ENCODE data around the gene TMEM187.

TMEM187 gene

GRCh38 chrX:153948847-153949805 lies 23.4 kb upstream of the TMEM187 start:
- Histone ChIP-seq H3K9ac (ENCODE audit: low read length) (no peak overlapping the region), H3K27me3 (ENCODE audit: control insufficient read depth in 1 of 2, insufficient read depth in 2 of 2, low read length in 2 of 2) (peaks cover 0 to 18% of the 10 kb centered on the region in 2 donors), H3K4me1 (ENCODE audit: insufficient read depth, low read length) (peaks cover 30% of the 10 kb centered on the region), H3K4me3 (ENCODE audit: low read depth in 1 of 2, low read length in 2 of 2) (no peak overlapping the region), H3K9me3 (ENCODE audit: low read length) (no peaks in the 10 kb centered on the region), H3K27ac (ENCODE audit: low read depth, low read length) (peak overlapping the region; percentile 67), H3K36me3 (ENCODE audit: insufficient read depth, low read length) (peaks cover 30% of the 10 kb centered on the region)

DNA sequence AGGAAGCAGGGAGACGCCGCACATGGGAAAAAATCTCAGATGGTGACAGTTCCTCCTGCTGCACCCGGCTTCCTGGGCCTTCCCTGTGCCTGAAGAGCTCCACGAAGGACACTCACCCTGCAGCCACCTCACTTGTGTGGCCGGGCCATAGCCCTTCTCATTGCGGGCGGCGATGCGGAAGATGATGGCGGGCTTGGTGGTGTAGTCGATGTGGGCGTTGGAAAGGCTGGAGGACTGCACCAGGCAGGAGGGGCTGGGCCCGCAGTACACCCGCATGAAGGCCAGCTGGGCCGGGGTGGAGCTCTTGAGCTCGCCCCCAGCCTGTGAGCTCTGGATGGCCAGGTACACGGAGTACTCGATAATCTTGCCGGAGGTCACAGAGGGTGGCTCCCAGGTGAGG lies 22.4 kb upstream of the TMEM187 start:
- Histone ChIP-seq H3K9ac (ENCODE audit: low read length) (no peak overlapping the region), H3K27me3 (ENCODE audit: control insufficient read depth in 1 of 2, insufficient read depth in 2 of 2, low read length in 2 of 2) (peaks cover 0 to 13% of the 10 kb centered on the region in 2 donors), H3K9me3 (ENCODE audit: low read length) (no peaks in the 10 kb centered on the region), H3K4me3 (ENCODE audit: low read depth in 1 of 2, low read length in 2 of 2) (no peak overlapping the region), H3K36me3 (ENCODE audit: insufficient read depth, low read length) (peaks cover 30% of the 10 kb centered on the region), H3K27ac (ENCODE audit: low read depth, low read length) (peak overlapping the region; percentile 6), H3K4me1 (ENCODE audit: insufficient read depth, low read length) (peaks cover 30% of the 10 kb centered on the region)

- H3K36me3 ChIP-seq (ENCODE audit: insufficient read depth, low read length), result peaks cover 41% of the 10 kb centered on the region
- H3K27ac ChIP-seq (ENCODE audit: low read depth, low read length), result peak overlapping the region; percentile 69
- no peak overlapping the region for H3K9ac ChIP-seq (ENCODE audit: low read length)
- peaks cover 30% of the 10 kb centered on the region for H3K4me1 ChIP-seq (ENCODE audit: insufficient read depth, low read length)
- H3K9me3 ChIP-seq (ENCODE audit: low read length), result no peaks in the 10 kb centered on the region
- H3K4me3 ChIP-seq (ENCODE audit: low read depth in 1 of 2, low read length in 2 of 2), result no peak overlapping the region
- peaks cover 0 to 6% of the 10 kb centered on the region in 2 donors for H3K27me3 ChIP-seq (ENCODE audit: control insufficient read depth in 1 of 2, insufficient read depth in 2 of 2, low read length in 2 of 2)
Observed at GRCh38 chrX:153951683-153952372, 20.7 kb upstream of the TMEM187 start.

DNA sequence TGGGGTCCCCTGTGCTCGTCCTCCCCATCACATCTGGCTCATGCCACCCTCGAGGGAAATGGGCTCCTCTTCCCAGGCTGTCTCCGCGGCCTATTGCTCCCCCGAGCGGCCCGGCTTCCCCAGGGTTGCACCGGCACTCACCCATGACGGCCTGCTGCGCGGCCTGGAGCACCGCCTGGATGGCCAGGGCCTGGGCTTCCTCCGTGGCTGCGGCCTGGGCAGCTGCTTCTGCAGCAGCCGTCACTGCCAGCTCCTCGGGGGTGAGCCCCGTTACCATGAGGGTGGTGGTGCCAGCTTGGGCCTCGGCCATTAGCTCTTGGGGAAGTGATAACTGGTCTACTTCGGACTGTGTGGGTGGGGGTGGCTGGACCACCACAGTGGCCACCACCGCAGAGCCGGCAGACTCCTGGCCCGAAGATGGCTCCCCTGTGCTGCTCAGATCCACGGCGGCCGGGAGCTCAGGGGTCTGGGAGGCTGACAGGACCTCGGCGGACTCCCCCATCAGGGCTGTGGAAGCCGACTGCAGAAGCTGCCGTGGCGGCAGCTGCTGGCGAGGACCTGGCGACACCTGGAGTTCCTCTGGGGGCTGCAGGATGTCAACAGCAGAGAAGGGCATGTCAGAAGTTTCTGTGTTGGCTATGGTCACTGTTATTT lies 20.1 kb upstream of the TMEM187 start:
- peak overlapping the region; percentile 69 for H3K27ac ChIP-seq (ENCODE audit: low read depth, low read length)
- H3K4me1 ChIP-seq (ENCODE audit: insufficient read depth, low read length), result peaks cover 23% of the 10 kb centered on the region
- H3K27me3 ChIP-seq (ENCODE audit: control insufficient read depth in 1 of 2, insufficient read depth in 2 of 2, low read length in 2 of 2), result no peaks in the 10 kb centered on the region
- no peak overlapping the region for H3K4me3 ChIP-seq (ENCODE audit: low read depth in 1 of 2, low read length in 2 of 2)
- H3K9me3 ChIP-seq (ENCODE audit: low read length), result no peaks in the 10 kb centered on the region
- peak overlapping the region; percentile 46 for H3K9ac ChIP-seq (ENCODE audit: low read length)
- H3K36me3 ChIP-seq (ENCODE audit: insufficient read depth, low read length), result peaks cover 47% of the 10 kb centered on the region

DNA sequence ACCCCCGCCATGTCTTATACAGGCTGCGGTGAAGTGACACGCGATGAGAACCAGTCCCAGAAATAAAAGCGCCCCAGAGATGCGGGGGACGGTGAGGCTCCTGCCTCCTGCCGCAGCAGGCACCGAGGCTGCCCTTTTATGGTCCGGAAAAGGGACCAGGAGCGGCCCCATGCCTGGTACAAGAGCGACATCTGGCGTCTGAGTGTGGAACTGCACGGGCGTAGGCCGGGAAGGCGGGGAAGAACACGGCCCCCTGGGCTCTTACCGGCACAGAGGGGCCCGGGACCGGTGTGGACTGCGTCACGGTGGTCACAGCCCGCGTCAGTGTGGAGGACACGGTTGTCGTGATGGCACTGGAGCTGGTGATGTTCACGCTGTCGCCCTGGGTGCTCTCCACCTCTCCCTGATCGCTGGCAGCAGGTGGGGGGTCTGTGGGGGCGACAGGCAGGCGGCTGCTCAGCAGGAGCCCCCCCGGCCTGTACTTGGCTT lies 19.2 kb upstream of the TMEM187 start:
- no peaks in the 10 kb centered on the region for H3K9me3 ChIP-seq (ENCODE audit: low read length)
- peak overlapping the region in 1 of 2 donors; percentile 50 for H3K4me3 ChIP-seq (ENCODE audit: low read depth in 1 of 2, low read length in 2 of 2)
- peak overlapping the region; percentile 69 for H3K27ac ChIP-seq (ENCODE audit: low read depth, low read length)
- peaks cover 18% of the 10 kb centered on the region for H3K4me1 ChIP-seq (ENCODE audit: insufficient read depth, low read length)
- peaks cover 55% of the 10 kb centered on the region for H3K36me3 ChIP-seq (ENCODE audit: insufficient read depth, low read length)
- no peaks in the 10 kb centered on the region for H3K27me3 ChIP-seq (ENCODE audit: control insufficient read depth in 1 of 2, insufficient read depth in 2 of 2, low read length in 2 of 2)
- H3K9ac ChIP-seq (ENCODE audit: low read length), result peak overlapping the region; percentile 46

DNA sequence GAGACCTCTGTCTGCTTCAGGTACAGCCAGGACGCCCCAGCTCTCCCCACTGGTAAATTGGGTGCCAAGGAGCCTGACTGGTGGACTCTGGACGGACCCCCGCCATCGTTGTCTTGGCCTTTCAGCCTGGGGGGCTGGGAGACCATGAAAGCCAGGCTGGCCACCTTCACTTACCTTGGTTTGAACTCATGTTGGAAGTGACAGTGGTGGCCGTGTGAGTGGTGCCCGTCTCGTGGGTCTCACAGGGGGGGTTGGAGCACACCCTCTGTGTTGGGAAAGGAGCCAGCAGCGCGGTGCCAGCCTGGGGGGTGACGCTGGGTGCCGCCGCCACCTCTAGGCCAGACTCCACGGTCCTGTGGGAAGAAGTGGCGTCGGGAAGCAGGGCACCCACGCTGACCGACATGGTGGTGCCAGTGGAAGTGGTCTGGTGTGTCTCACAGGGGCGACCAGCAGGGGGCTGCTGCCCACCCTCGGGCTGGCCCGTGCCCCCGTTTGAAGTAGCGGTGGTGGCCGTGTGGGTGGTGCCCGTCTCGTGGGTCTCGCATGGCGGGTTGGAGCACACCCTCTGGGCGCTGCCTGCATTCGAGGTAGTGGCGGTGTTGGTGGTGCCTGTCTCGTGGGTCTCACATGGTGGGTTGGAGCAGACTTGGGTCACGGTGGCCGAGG lies 18.5 kb upstream of the TMEM187 start:
- peak overlapping the region; percentile 48 for H3K27ac ChIP-seq (ENCODE audit: low read depth, low read length)
- no peaks in the 10 kb centered on the region for H3K9me3 ChIP-seq (ENCODE audit: low read length)
- peaks cover 0 to 5% of the 10 kb centered on the region in 2 donors for H3K27me3 ChIP-seq (ENCODE audit: control insufficient read depth in 1 of 2, insufficient read depth in 2 of 2, low read length in 2 of 2)
- peak overlapping the region in 1 of 2 donors; percentile 50 for H3K4me3 ChIP-seq (ENCODE audit: low read depth in 1 of 2, low read length in 2 of 2)
- H3K9ac ChIP-seq (ENCODE audit: low read length), result no peak overlapping the region
- H3K4me1 ChIP-seq (ENCODE audit: insufficient read depth, low read length), result peaks cover 12% of the 10 kb centered on the region
- peaks cover 59% of the 10 kb centered on the region for H3K36me3 ChIP-seq (ENCODE audit: insufficient read depth, low read length)

DNA sequence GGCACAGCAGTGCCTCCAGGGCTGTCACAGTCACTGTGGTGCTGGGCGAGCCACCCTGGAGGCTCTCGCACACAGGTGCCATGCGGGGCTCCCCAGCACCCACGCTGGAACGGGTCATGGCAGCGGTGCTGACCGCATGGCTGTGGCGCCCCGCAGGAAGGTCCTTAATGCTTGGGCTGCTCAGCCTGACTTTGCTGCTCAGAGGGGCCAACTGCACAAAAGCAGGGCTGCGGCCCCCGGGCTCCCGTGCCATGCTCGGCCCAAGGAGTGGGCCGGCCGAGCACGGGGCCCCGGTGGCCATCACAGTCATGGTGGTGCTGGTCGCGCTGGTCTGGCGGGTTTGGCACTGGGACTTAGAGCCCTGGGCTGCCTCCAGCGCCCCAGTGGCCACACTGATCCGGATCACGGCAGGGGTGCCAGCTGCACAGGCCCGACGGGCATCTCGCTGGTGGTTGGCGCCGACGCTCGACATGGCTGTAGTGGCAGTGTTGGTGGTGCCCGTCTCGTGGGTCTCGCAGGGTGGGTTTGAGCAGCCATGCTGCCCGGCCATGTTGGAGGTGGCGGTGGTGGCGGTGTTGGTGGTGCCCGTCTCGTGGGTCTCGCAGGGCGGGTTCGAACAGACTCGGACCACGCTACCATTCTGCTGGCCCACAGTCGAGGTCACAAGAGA lies 17.9 kb upstream of the TMEM187 start:
- peaks cover 0 to 8% of the 10 kb centered on the region in 2 donors for H3K27me3 ChIP-seq (ENCODE audit: control insufficient read depth in 1 of 2, insufficient read depth in 2 of 2, low read length in 2 of 2)
- H3K4me1 ChIP-seq (ENCODE audit: insufficient read depth, low read length), result peaks cover 8% of the 10 kb centered on the region
- no peak overlapping the region for H3K9ac ChIP-seq (ENCODE audit: low read length)
- no peak overlapping the region for H3K4me3 ChIP-seq (ENCODE audit: low read depth in 1 of 2, low read length in 2 of 2)
- no peaks in the 10 kb centered on the region for H3K9me3 ChIP-seq (ENCODE audit: low read length)
- H3K36me3 ChIP-seq (ENCODE audit: insufficient read depth, low read length), result peaks cover 60% of the 10 kb centered on the region
- peak overlapping the region; percentile 3 for H3K27ac ChIP-seq (ENCODE audit: low read depth, low read length)

GRCh38 chrX:153955228-153955732 lies 17.3 kb upstream of the TMEM187 start:
- no peak overlapping the region for H3K4me3 ChIP-seq (ENCODE audit: low read depth in 1 of 2, low read length in 2 of 2)
- no peak overlapping the region for H3K9ac ChIP-seq (ENCODE audit: low read length)
- peaks cover 58% of the 10 kb centered on the region for H3K36me3 ChIP-seq (ENCODE audit: insufficient read depth, low read length)
- H3K27me3 ChIP-seq (ENCODE audit: control insufficient read depth in 1 of 2, insufficient read depth in 2 of 2, low read length in 2 of 2), result peaks cover 0 to 10% of the 10 kb centered on the region in 2 donors
- peak overlapping the region; percentile 3 for H3K27ac ChIP-seq (ENCODE audit: low read depth, low read length)
- H3K4me1 ChIP-seq (ENCODE audit: insufficient read depth, low read length), result peaks cover 4% of the 10 kb centered on the region
- H3K9me3 ChIP-seq (ENCODE audit: low read length), result no peaks in the 10 kb centered on the region

- Histone ChIP-seq H3K9ac (ENCODE audit: low read length) (no peak overlapping the region), H3K27ac (ENCODE audit: low read depth, low read length) (peak overlapping the region; percentile 52), H3K9me3 (ENCODE audit: low read length) (no peaks in the 10 kb centered on the region), H3K36me3 (ENCODE audit: insufficient read depth, low read length) (peaks cover 58% of the 10 kb centered on the region), H3K4me3 (ENCODE audit: low read depth in 1 of 2, low read length in 2 of 2) (no peak overlapping the region), H3K27me3 (ENCODE audit: control insufficient read depth in 1 of 2, insufficient read depth in 2 of 2, low read length in 2 of 2) (peaks cover 0 to 10% of the 10 kb centered on the region in 2 donors), H3K4me1 (ENCODE audit: insufficient read depth, low read length) (peaks cover 4% of the 10 kb centered on the region)
Observed at GRCh38 chrX:153956044-153956907, 16.3 kb upstream of the TMEM187 start.
